Measurements from ENCODE around the gene CHCHD6. TPM values are rescaled to one million over a fixed set of nuclear protein-coding genes. Genes with fewer than 3 reads are reported as not detected.

CHCHD6 gene
- total RNA-seq, 2 donors from 2014 or later, result 9.9 to 15.5 TPM

GRCh38 chr3:126999383-126999782, 295.3 kb downstream of the CHCHD6 start:
- H3K27ac Mint-ChIP-seq, result no peak overlapping the region
- no peaks in the 10 kb centered on the region for H3K36me3 Mint-ChIP-seq (ENCODE audit: insufficient read depth in 2 of 2)
- no peak overlapping the region for H3K4me3 Mint-ChIP-seq

DNA sequence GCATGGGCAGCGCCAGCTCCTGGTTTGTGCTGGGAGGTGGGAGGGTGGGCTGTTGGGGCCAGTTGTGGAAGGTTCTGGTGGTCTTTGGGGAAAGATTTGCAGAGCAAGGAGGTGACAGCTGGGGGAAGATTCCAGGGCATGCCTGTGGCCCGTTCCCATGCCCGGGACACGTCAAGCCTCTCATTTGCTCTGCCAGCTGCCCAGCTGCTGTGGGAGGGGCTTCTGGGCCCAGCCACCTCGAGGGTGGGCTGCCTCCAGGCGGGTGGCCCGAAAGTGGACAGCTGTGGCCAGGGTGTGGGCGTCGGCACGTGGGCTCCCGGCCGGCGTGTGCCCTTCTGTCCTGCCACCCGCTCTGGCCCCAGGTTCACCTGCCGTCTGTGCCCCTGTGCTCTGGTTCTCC, 296.1 kb downstream of the CHCHD6 start:
- Mint-ChIP-seq H3K4me3 (no peak overlapping the region), H3K4me1 (ENCODE audit: low read depth) (no peaks in the 10 kb centered on the region), H3K27me3 (ENCODE audit: low read depth) (no peaks in the 10 kb centered on the region), H3K27ac (no peak overlapping the region), H3K36me3 (ENCODE audit: insufficient read depth in 2 of 2) (no peaks in the 10 kb centered on the region), H3K9me3 (no peaks in the 10 kb centered on the region)
- no peak for DNase-seq
- no peak for ATAC-seq (replicated peaks in 1 of 2)

More at GRCh38 chr3:126999383-126999782, 295.3 kb downstream of the CHCHD6 start:
- DNase-seq (no peak), ATAC-seq (replicated peaks in 1 of 2) (no peak)
- Mint-ChIP-seq H3K4me1 (ENCODE audit: low read depth) (no peaks in the 10 kb centered on the region), H3K9me3 (no peaks in the 10 kb centered on the region), H3K27me3 (ENCODE audit: low read depth) (no peaks in the 10 kb centered on the region)

DNA sequence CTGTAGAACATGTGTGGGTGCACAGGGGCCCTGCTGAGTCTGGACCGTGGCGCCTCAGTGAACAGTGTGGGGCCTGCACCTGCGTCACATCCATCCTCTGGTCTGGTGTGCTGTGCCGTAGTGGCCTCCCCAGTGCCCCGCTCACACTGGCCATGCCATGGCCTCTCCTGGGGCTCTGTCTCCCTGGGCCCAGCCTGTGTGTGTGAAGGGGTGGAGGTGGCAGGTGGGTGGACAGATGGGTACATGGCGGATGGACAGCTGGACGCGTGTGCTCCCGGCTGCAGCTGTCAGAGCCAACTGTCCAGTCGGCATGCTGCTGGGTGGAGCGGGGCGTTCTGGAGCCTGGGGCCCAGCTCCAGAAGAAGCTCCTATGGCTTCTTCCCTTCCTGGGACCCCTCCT, 296.7 kb downstream of the CHCHD6 start:
- Mint-ChIP-seq H3K4me3 (no peak overlapping the region), H3K36me3 (ENCODE audit: insufficient read depth in 2 of 2) (no peaks in the 10 kb centered on the region), H3K27me3 (ENCODE audit: low read depth) (no peaks in the 10 kb centered on the region), H3K27ac (no peak overlapping the region), H3K9me3 (no peaks in the 10 kb centered on the region), H3K4me1 (ENCODE audit: low read depth) (no peaks in the 10 kb centered on the region)
- DNase-seq (no peak), ATAC-seq (replicated peaks in 1 of 2) (no peak)

- no peak for DNase-seq
- no peak for ATAC-seq (replicated peaks in 1 of 2)
- H3K9me3 Mint-ChIP-seq, result no peaks in the 10 kb centered on the region
- H3K36me3 Mint-ChIP-seq (ENCODE audit: insufficient read depth in 2 of 2), result no peaks in the 10 kb centered on the region
- H3K4me1 Mint-ChIP-seq (ENCODE audit: low read depth), result no peaks in the 10 kb centered on the region
- H3K4me3 Mint-ChIP-seq, result no peak overlapping the region
- H3K27ac Mint-ChIP-seq, result no peak overlapping the region
- no peaks in the 10 kb centered on the region for H3K27me3 Mint-ChIP-seq (ENCODE audit: low read depth)
Observed at GRCh38 chr3:127001486-127002194, 297.6 kb downstream of the CHCHD6 start.

GRCh38 chr3:127002195-127003174, 298.4 kb downstream of the CHCHD6 start:
- peak in 1 of 2 donors; percentile 12 for ATAC-seq (replicated peaks in 1 of 2)
- H3K4me1 Mint-ChIP-seq (ENCODE audit: low read depth), result no peaks in the 10 kb centered on the region

GRCh38 chr3:127003175-127003555, 299.1 kb downstream of the CHCHD6 start:
- no peak for ATAC-seq (replicated peaks in 1 of 2)
- DNase-seq, result no peak
- H3K27ac Mint-ChIP-seq, result no peak overlapping the region
- no peaks in the 10 kb centered on the region for H3K36me3 Mint-ChIP-seq (ENCODE audit: insufficient read depth in 2 of 2)
- H3K4me3 Mint-ChIP-seq, result no peak overlapping the region
- no peaks in the 10 kb centered on the region for H3K27me3 Mint-ChIP-seq (ENCODE audit: low read depth)
- H3K9me3 Mint-ChIP-seq, result no peaks in the 10 kb centered on the region
- no peaks in the 10 kb centered on the region for H3K4me1 Mint-ChIP-seq (ENCODE audit: low read depth)

More at GRCh38 chr3:127002195-127003174, 298.4 kb downstream of the CHCHD6 start:
- Mint-ChIP-seq H3K27me3 (ENCODE audit: low read depth) (no peaks in the 10 kb centered on the region), H3K9me3 (no peaks in the 10 kb centered on the region), H3K36me3 (ENCODE audit: insufficient read depth in 2 of 2) (no peaks in the 10 kb centered on the region), H3K4me3 (no peak overlapping the region), H3K27ac (no peak overlapping the region)
- no peak for DNase-seq

GRCh38 chr3:127003601-127004280, 299.7 kb downstream of the CHCHD6 start:
- DNase-seq, result no peak
- Mint-ChIP-seq H3K9me3 (no peaks in the 10 kb centered on the region), H3K27ac (no peak overlapping the region), H3K4me3 (no peak overlapping the region), H3K4me1 (ENCODE audit: low read depth) (no peaks in the 10 kb centered on the region), H3K36me3 (ENCODE audit: insufficient read depth in 2 of 2) (no peaks in the 10 kb centered on the region), H3K27me3 (ENCODE audit: low read depth) (no peaks in the 10 kb centered on the region)
- no peak for ATAC-seq (replicated peaks in 1 of 2)

GRCh38 chr3:127004641-127005397, 300.8 kb downstream of the CHCHD6 start:
- no peaks in the 10 kb centered on the region for H3K36me3 Mint-ChIP-seq (ENCODE audit: insufficient read depth in 2 of 2)
- H3K27me3 Mint-ChIP-seq (ENCODE audit: low read depth), result no peaks in the 10 kb centered on the region
- H3K4me1 Mint-ChIP-seq (ENCODE audit: low read depth), result no peaks in the 10 kb centered on the region
- no peaks in the 10 kb centered on the region for H3K9me3 Mint-ChIP-seq
- ATAC-seq (replicated peaks in 1 of 2), result no peak
- no peak overlapping the region for H3K27ac Mint-ChIP-seq
- DNase-seq, result no peak
- no peak overlapping the region for H3K4me3 Mint-ChIP-seq

GRCh38 chr3:127005864-127006500, 301.9 kb downstream of the CHCHD6 start:
- H3K36me3 Mint-ChIP-seq (ENCODE audit: insufficient read depth in 2 of 2), result no peaks in the 10 kb centered on the region
- DNase-seq, result no peak
- no peak overlapping the region for H3K4me3 Mint-ChIP-seq
- no peaks in the 10 kb centered on the region for H3K27me3 Mint-ChIP-seq (ENCODE audit: low read depth)
- ATAC-seq (replicated peaks in 1 of 2), result no peak
- no peaks in the 10 kb centered on the region for H3K9me3 Mint-ChIP-seq
- no peak overlapping the region for H3K27ac Mint-ChIP-seq
- no peaks in the 10 kb centered on the region for H3K4me1 Mint-ChIP-seq (ENCODE audit: low read depth)

GRCh38 chr3:127006781-127007436, 302.9 kb downstream of the CHCHD6 start:
- no peak overlapping the region for H3K27ac Mint-ChIP-seq
- no peaks in the 10 kb centered on the region for H3K36me3 Mint-ChIP-seq (ENCODE audit: insufficient read depth in 2 of 2)
- no peaks in the 10 kb centered on the region for H3K9me3 Mint-ChIP-seq
- no peak for ATAC-seq (replicated peaks in 1 of 2)
- no peaks in the 10 kb centered on the region for H3K27me3 Mint-ChIP-seq (ENCODE audit: low read depth)
- H3K4me1 Mint-ChIP-seq (ENCODE audit: low read depth), result no peaks in the 10 kb centered on the region
- DNase-seq, result no peak
- H3K4me3 Mint-ChIP-seq, result no peak overlapping the region

GRCh38 chr3:127008236-127008635, 304.2 kb downstream of the CHCHD6 start:
- Mint-ChIP-seq H3K9me3 (no peaks in the 10 kb centered on the region), H3K36me3 (ENCODE audit: insufficient read depth in 2 of 2) (no peaks in the 10 kb centered on the region), H3K27me3 (ENCODE audit: low read depth) (no peaks in the 10 kb centered on the region), H3K27ac (no peak overlapping the region), H3K4me3 (no peak overlapping the region), H3K4me1 (ENCODE audit: low read depth) (no peaks in the 10 kb centered on the region)
- ATAC-seq (replicated peaks in 1 of 2) (no peak), DNase-seq (no peak)

DNA sequence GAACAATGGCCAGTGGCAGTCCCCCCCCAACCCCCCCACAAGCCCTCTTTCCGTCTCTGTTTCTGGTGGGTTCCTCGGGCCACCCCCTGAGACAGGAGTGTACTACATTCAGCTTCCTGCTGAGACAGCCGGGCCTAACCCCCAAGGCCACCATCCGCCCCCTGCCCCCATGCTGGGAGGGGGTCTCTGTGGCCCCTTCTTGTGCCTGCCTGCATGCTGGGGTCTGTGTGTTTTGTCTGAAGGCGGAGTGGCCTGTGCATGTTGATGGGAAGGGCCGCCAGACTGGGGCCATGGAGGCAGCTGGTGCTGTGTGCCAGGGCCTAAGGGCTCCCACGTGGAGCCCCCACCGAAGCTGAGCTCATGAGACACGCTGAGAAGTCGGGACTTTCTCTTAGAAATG, 305.5 kb downstream of the CHCHD6 start:
- no peak overlapping the region for H3K27ac Mint-ChIP-seq
- H3K9me3 Mint-ChIP-seq, result no peaks in the 10 kb centered on the region
- no peak for ATAC-seq (replicated peaks in 1 of 2)
- H3K27me3 Mint-ChIP-seq (ENCODE audit: low read depth), result no peaks in the 10 kb centered on the region
- no peaks in the 10 kb centered on the region for H3K36me3 Mint-ChIP-seq (ENCODE audit: insufficient read depth in 2 of 2)
- H3K4me1 Mint-ChIP-seq (ENCODE audit: low read depth), result no peaks in the 10 kb centered on the region
- H3K4me3 Mint-ChIP-seq, result no peak overlapping the region
- no peak for DNase-seq
